GM12891 (cell line): Measurements from ENCODE around the gene PCNX4.

ENCODE experiments used
- DNase-seq: peaks from one replicate; pipeline ENCODE4 v3.0.0; 2011; ENCODE audit warnings: low spot score; ENCODE audit not compliant: insufficient read length
- FAIRE-seq: peaks from 2 replicates; lab custom pipeline; 2011; peaks lifted over from hg19 to GRCh38; lab: Jason Lieb, UNC
- PAX5 ChIP-seq: IDR thresholded peaks from 2 replicates; pipeline ENCODE4 v1.6.1; 2011; ENCODE audit warnings: low read length, moderate library complexity, mild to moderate bottlenecking; ENCODE audit not compliant: insufficient read depth, severe bottlenecking
- POLR2A ChIP-seq: IDR thresholded peaks from 2 replicates; pipeline ENCODE4 v1.6.1; 2011; ENCODE audit warnings: low read depth, low read length, control low read depth
- POLR2AphosphoS5 ChIP-seq: IDR thresholded peaks from 2 replicates; pipeline ENCODE4 v1.6.1; 2011; ENCODE audit warnings: low read depth, low read length, control low read depth
- POU2F2 ChIP-seq: IDR thresholded peaks from 2 replicates; pipeline ENCODE4 v1.6.1; 2011; ENCODE audit warnings: low read depth, mild to moderate bottlenecking, control low read depth, low read length, moderate library complexity
- SPI1 ChIP-seq: IDR thresholded peaks from 2 replicates; pipeline ENCODE4 v1.6.1; 2011; ENCODE audit warnings: low read depth, low read length, control low read depth
- TAF1 ChIP-seq: IDR thresholded peaks from 2 replicates; pipeline ENCODE4 v1.6.1; 2011; ENCODE audit warnings: low read depth, low read length, control low read depth

The PCNX4 gene

GRCh38 chr14:60204104-60204842 is 112.5 kb downstream of the PCNX4 start:
- TF ChIP-seq SPI1 (peak; percentile 92), POU2F2 (peak; percentile 97), PAX5 (no peak), TAF1 (0 out of 2 replicates have a peak, but pooled peaks have one; percentile 20), POLR2AphosphoS5 (peak; percentile 59; the same call in 1 of the 2 replicates), POLR2A (peak; percentile 41; the same call in 1 of the 2 replicates)
- FAIRE-seq: peak; percentile 99
- no peak for DNase-seq

GRCh38 chr14:60204843-60205774 is 113.4 kb downstream of the PCNX4 start:
- DNase-seq (no peak), FAIRE-seq (peak; percentile 97)
- TF ChIP-seq POLR2A (peak; percentile 32; the same call in 1 of the 2 replicates), POLR2AphosphoS5 (0 out of 2 replicates have a peak, but pooled peaks have one; percentile 41), POU2F2 (0 out of 2 replicates have a peak, but pooled peaks have one; percentile 33), SPI1 (peak; percentile 16; the same call in 1 of the 2 replicates), TAF1 (no peak), PAX5 (no peak)

GRCh38 chr14:60206249-60206670 is 114.5 kb downstream of the PCNX4 start:
- FAIRE-seq (no peak), DNase-seq (no peak)
- TF ChIP-seq POLR2A (peak; percentile 24; the same call in 1 of the 2 replicates), POU2F2 (no peak)

- DNase-seq: no peak
- no peak for TF ChIP-seq POLR2AphosphoS5
- no peak for TF ChIP-seq SPI1
- TF ChIP-seq TAF1: no peak
- TF ChIP-seq POU2F2: no peak; the same call in 1 of the 2 replicates
- TF ChIP-seq POLR2A: 0 out of 2 replicates have a peak, but pooled peaks have one; percentile 30
- TF ChIP-seq PAX5: no peak
- peak; percentile 70 for FAIRE-seq
Measured at GRCh38 chr14:60206837-60207533, 115.3 kb downstream of the PCNX4 start.

GRCh38 chr14:60210703-60211102 is 119.0 kb downstream of the PCNX4 start:
- DNase-seq (no peak), FAIRE-seq (no peak)
- TF ChIP-seq POLR2A (no peak), PAX5 (no peak), POLR2AphosphoS5 (no peak), TAF1 (no peak), POU2F2 (no peak), SPI1 (no peak)

GRCh38 chr14:60211153-60211552 is 119.4 kb downstream of the PCNX4 start:
- FAIRE-seq (no peak), DNase-seq (no peak)
- TF ChIP-seq POLR2AphosphoS5 (no peak), POLR2A (no peak), SPI1 (no peak), PAX5 (no peak), POU2F2 (no peak), TAF1 (no peak)

- FAIRE-seq: peak; percentile 96
- no peak for TF ChIP-seq PAX5
- TF ChIP-seq TAF1: peak; percentile 30
- peak; percentile 53; the same call in 1 of the 2 replicates for TF ChIP-seq POLR2AphosphoS5
- peak; percentile 68 for TF ChIP-seq POLR2A
- peak; percentile 99 for TF ChIP-seq POU2F2
- TF ChIP-seq SPI1: peak; percentile 23; the same call in 1 of the 2 replicates
- no peak for DNase-seq
Measured at GRCh38 chr14:60212503-60213371, 121.0 kb downstream of the PCNX4 start.

GRCh38 chr14:60214003-60214402 is 122.3 kb downstream of the PCNX4 start:
- FAIRE-seq: peak; percentile 74
- no peak for TF ChIP-seq PAX5
- TF ChIP-seq SPI1: no peak
- no peak for TF ChIP-seq TAF1
- TF ChIP-seq POLR2A: no peak
- TF ChIP-seq POU2F2: no peak
- DNase-seq: no peak
